SIG-M5 (cell line): ENCODE results near the gene GGA2.
"Not testable (repeated sequence)": the region's sequence is repeated elsewhere in the genome, so short reads cannot be mapped to it uniquely, and the experiment has no call there.

Source experiments
- DNase-seq: peaks from one replicate; lab custom pipeline; 2025; lab: John Stamatoyannopoulos, UW

GGA2 gene

DNA sequence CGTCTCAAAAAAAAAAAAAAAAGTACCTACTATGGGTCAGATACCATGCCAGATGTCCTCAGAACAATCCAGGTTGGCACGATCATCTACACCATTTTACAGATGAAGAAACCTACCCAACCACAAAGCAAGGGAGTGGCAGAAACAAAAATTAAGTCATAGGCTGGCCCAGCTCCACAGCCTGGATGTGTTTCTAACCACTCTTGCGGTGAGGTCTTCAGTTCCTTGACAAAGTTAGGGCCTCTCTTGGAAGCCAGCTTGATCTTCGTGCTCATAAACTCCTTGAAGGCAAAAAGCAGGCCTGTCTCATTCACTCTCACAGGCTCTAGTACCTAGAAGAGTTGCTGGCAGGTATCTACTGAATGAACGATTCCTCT is 6.2 kb downstream of the GGA2 start:
- DNase-seq: no peak

- no peak for DNase-seq
Measured at GRCh38 chr16:23502466-23502865, 7.8 kb downstream of the GGA2 start.

DNA sequence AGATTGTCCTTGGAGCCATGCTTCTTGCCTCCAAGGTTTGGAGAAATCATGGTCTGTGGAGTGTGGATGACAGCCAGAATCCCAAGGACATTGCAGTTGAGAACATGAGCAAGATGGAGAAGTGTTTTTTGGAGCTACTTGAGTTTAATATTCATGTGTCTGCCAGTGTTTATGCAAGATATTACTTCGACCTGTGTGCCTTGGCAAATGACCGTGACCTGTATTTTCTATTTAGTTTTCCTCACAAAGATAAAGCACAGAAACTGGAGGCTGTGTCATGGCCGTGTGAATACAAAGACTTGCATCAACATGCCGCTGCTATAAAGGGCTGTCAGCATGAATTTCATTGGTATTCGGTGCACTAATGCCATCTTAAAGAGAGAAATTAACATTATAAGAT is 9.0 kb downstream of the GGA2 start:
- no peak for DNase-seq

DNA sequence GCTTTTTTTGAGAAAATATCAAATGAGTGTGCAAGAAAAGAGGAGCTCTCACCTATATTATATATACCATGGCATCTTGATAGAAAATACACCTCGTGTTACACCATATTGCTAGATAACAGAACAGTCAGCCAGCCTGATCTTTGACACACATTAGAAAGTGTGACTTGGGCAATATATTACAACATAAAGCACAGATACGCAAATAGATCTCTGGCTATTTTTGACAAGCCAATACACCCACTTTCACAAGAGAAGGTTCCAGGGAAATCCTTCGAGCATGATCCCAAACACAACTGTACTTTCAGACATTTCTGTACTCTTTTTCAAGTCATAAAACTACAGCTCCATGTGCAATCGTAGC is 9.4 kb downstream of the GGA2 start:
- no peak for DNase-seq

DNA sequence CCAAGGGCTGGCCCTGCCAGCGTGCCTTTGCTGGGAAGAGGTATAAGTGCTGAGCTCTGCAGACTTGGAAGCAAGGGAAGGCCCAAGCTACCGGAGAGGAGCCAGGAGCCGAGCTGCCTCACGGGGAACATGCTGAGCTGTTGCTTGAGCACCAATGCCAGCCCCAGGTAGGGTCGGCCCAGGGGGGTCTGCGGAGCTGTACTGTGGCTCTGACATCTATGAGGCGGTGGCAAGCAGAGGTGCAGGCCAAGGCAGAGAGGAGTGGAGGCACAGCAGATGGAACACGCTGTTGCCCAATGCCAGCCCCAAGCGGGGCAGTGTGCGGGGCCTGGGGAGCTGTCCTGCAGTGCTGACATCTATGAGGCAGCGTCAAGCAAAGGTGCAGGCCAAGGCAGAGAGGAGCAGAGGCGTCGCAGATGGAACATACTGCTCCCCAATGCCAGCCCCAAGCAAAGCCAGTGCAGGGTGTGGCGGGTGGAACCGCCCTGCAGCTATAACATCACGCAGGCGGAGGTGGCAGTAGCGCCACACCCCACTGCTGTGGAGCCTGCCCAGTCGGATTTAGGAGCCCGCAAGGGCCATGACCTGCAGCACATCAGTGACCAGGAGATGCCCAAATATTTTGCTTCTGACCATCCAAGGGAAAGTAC is 10.0 kb downstream of the GGA2 start:
- no peak for DNase-seq

GRCh38 chr16:23499801-23500200 is 10.5 kb downstream of the GGA2 start:
- DNase-seq: no peak

DNA sequence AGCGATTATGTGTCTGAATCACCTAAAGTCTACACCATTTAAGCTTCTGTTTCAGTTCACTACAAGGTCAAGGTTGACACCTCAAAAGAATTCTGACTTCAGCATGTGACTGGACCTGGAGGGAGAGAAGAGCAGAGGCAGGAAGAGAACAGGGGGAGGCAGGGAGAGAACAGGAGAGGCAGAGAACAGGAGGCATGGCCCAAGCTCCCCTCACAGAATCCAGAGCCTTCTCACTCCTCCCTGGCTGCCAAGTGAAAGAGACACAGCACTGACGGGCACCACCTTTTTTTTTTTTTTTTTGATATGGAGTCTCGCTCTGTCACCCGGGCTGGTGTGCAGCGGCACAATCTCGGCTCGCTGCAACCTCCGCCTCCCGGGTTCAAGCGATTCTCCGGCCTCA is 11.4 kb downstream of the GGA2 start:
- no peak for DNase-seq

- DNase-seq: no peak
Measured at GRCh38 chr16:23497543-23497868, 12.8 kb downstream of the GGA2 start.

- DNase-seq: no peak
Measured at GRCh38 chr16:23496821-23497542, 13.3 kb downstream of the GGA2 start.

- DNase-seq: no peak
Measured at GRCh38 chr16:23495671-23496070, 14.6 kb downstream of the GGA2 start.

- no peak for DNase-seq
Measured at GRCh38 chr16:23494188-23494587, 16.1 kb downstream of the GGA2 start.

DNA sequence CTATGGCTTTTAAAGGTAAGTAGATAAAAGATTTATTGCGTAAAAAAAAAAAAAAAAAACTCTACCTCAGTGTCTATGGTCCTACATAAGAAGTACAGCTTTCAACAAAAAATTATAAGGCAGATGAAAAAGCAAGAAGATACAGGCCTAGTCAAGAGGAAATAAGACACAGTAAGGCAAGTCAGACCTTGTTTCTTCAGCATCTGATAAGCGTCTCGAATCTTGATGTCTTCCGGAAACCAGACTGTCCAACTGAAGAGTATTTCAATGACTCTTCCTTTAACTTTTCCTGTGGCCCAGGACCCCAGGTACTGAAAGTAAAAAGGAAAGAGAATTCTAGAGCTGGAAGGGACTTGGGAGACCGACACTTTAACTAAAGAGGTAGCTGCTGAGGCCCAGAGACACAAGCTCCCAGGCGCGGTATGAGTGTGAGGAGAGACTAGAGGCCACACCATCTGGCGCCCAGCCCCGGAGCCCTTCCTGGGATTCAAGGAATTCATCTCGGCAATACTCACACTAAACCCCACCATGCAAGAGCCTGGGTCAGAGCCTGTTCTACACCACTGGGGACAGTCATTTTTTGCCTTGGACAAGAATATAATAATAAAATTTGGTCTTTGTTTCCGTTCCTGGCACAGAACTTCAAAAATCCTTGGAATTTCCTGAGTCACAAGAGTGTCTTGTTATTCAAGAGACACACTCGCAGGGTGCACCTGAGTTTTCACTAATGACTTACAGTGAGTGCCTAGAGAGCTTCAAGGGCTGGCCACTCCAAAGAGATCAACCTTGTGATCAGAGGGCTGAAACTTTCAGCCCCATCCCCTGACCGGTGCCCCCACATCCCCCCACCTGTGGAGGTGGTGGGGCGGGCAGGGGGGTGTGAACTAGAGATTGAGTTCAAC is 18.6 kb downstream of the GGA2 start:
- DNase-seq: no peak

DNA sequence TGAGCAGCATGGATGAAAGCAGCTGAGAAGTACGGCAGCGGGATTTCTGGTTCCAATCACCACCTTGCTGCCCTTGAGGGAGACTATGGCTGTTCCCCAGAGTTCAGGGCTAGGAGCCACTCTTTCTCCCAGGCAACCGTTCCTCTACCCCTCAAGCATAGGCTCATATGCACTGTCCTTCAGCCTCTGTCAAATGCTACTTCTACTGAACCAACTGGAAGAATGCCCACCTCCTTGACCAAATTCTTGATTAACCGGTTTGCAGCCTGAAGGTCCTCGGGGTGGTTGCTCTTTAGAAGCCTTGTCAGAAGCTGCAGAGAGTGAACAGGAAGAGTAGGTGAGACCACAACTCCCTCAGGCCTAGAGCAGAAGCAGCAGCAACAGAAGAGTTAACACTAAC is 23.8 kb downstream of the GGA2 start:
- DNase-seq: no peak

- DNase-seq: no peak
Measured at GRCh38 chr16:23485841-23486240, 24.5 kb downstream of the GGA2 start.

DNA sequence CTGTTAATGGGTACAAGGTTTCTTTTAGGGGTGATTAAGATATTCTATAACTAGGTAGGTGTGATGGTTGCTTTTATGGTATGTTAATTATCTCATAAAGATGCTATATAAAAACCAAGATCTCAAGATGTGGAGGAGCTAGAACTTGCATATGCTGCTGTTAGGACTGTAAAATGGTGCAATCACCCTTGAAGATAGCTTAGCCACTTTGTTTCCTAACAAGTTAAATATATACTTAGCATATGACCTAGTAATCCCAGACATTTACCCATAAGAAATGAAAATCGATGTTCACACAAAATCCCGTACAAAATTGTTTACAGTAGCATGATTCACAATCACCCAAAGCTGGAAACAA is 25.1 kb downstream of the GGA2 start:
- no peak for DNase-seq

GRCh38 chr16:23484510-23485256 is 25.6 kb downstream of the GGA2 start:
- DNase-seq: no peak

GRCh38 chr16:23483492-23483891 is 26.8 kb downstream of the GGA2 start:
- DNase-seq: not testable (repeated sequence)

GRCh38 chr16:23482778-23483177 is 27.5 kb downstream of the GGA2 start:
- no peak for DNase-seq

DNA sequence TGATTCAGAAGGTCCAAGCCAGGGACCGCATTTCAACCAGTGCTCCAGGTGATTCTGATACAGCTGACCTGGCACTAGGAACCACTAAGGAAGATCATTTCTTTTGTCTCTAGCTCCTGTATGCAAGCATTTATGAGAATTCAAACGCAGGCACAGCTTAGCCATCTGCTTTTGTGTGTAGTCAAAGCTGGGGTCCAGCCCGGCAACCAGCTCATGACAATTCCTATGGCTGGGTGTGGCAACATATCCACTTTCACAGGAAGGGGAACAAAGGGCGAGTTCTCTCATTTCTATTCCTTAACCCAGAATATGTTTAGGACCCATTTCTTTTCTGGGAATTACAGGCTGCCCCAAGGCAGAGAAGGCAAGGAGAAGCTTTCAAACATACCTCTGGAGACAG is 30.0 kb downstream of the GGA2 start:
- no peak for DNase-seq

- no peak for DNase-seq
Measured at GRCh38 chr16:23479138-23479537, 31.2 kb downstream of the GGA2 start.

GRCh38 chr16:23478566-23478965 is 31.7 kb downstream of the GGA2 start:
- DNase-seq: no peak

DNA sequence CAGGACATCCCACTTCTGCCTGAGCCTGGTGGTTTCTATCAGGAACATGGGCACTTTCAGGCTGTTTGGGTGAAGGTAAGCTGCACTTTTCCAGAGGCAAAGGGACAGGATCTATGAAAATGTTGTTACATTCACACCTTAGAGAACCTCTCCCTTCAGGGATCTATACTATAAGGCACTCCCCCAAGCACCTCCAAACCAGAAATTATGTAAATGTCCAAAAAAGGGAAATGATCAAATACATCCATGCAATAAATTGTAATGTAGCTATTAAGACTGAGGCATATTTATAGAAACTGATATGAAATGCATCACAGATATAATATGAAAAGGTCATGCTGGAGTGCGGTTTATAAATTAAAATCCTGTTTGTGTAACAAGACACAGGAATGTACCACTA is 34.0 kb downstream of the GGA2 start:
- no peak for DNase-seq

DNA sequence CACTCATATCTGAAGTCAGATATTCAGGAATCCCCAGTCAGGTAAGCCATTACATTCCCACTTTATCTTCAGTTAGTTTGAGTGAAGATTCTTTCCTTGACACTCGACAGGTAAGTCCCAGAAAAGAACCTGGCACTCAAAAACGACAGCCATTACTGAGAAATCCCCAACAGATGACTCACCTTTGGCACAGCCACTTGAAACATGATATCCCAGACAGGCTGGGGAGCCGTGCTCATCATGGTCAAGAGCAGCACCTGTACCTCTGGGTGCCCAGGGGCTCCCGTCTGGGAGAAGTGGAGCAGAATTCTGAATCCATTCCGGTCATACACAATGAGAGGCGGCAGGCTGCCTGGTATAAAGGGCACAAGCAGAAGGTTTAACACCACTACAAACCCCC is 40.5 kb downstream of the GGA2 start:
- DNase-seq: no peak
